ENCODE results near the gene SCAF1.

SCAF1 gene

GRCh38 chr19:49687566-49688316, 45.7 kb downstream of the SCAF1 start:
- no peak overlapping the region for H3K27ac ChIP-seq
- no peak for TF ChIP-seq CTCF (conservative IDR thresholded peaks at IDR 0.05)

GRCh38 chr19:49688531-49689132, 46.6 kb downstream of the SCAF1 start:
- TF ChIP-seq CTCF (conservative IDR thresholded peaks at IDR 0.05) = no peak
- no peak overlapping the region for H3K27ac ChIP-seq

- H3K27ac ChIP-seq = no peak within 1 kb of the TSS
- TF ChIP-seq CTCF (conservative IDR thresholded peaks at IDR 0.05) = no peak
Observed at GRCh38 chr19:49689133-49690078, 47.4 kb downstream of the SCAF1 start, which contains the start of gene ADM5. Gene ADM5, plus strand, starts transcription at chr19:49689594. Its CDS starts 244 bp downstream, at chr19:49689838.

- H3K27ac ChIP-seq = no peak overlapping the region
- no peak for TF ChIP-seq CTCF (conservative IDR thresholded peaks at IDR 0.05)
Observed at GRCh38 chr19:49690079-49690655, 48.2 kb downstream of the SCAF1 start.

- TF ChIP-seq CTCF (conservative IDR thresholded peaks at IDR 0.05) = no peak
- no peak within 1 kb of the TSS for H3K27ac ChIP-seq
Observed at GRCh38 chr19:49690656-49691242, 48.7 kb downstream of the SCAF1 start, which contains the start of gene CPT1C. Gene CPT1C, plus strand, starts transcription at chr19:49691116. Its CDS starts 1,137 bp downstream, at chr19:49692253.

GRCh38 chr19:49691243-49692146, 49.5 kb downstream of the SCAF1 start:
- no peak for TF ChIP-seq CTCF (conservative IDR thresholded peaks at IDR 0.05)

More at GRCh38 chr19:49691243-49692146, 49.5 kb downstream of the SCAF1 start:
- no peak overlapping the region for H3K27ac ChIP-seq

Measured in VCaP (cell line).